T-helper 22 cell (primary cell): ENCODE measurements around the gene XXYLT1.

Source experiments
- DNase-seq: peaks from one replicate; pipeline ENCODE4 v3.0.0-alpha.2; 2020; ENCODE audit warnings: low read depth

The XXYLT1 gene

DNA sequence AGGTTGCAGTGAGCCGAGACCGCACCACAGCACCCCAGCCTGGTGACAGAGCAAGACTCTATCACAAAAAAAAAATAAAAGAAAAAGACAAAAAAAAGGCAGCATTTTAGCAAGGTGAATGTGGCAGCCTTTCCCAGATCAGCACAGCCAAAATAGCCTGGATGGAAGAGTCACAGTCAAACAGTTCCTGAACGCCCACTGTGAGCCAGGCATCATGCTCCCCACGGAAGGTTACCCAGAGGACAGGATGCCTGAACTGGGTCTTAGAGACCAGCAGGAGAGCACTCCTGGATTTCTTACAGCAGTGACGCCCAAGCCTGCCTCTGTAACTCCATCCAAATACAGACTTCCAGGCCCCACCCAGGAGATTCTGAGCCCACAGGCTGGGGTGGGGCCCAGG lies 4.5 kb downstream of the XXYLT1 start:
- DNase-seq = no peak

- DNase-seq = no peak
Measured at GRCh38 chr3:195265363-195265976, 5.5 kb downstream of the XXYLT1 start.

DNA sequence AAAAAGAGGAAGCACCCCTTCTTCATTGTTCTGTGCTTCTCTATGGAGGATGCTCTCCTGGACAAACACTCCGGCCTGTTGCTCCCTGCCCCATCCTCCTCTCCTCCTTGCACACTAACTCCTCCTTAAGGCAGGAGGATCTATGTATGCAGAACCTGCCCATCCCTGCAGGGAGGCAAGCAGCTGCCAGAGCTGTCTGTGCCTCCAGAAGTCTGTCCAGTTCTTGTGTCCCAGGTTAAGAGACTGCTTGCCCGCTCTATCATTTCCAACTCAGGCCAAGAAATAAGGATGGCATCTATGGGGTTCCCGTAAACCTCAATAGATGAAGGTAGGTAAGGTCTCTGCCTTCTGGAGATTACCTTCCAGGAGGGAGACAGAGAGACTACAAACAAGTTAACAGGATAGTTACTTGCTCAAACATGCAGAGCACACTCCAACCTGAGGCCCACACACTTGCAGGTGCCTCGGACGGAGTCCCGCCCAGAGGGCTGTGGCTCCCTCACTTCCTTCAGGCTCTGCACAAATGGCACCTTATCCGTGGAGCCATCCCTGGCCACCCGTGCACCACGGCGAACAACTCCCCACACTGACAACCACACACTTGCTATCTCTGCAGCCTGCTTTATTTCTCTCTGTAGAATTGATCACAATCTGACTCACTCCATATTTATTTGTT lies 6.9 kb downstream of the XXYLT1 start:
- no peak for DNase-seq

DNA sequence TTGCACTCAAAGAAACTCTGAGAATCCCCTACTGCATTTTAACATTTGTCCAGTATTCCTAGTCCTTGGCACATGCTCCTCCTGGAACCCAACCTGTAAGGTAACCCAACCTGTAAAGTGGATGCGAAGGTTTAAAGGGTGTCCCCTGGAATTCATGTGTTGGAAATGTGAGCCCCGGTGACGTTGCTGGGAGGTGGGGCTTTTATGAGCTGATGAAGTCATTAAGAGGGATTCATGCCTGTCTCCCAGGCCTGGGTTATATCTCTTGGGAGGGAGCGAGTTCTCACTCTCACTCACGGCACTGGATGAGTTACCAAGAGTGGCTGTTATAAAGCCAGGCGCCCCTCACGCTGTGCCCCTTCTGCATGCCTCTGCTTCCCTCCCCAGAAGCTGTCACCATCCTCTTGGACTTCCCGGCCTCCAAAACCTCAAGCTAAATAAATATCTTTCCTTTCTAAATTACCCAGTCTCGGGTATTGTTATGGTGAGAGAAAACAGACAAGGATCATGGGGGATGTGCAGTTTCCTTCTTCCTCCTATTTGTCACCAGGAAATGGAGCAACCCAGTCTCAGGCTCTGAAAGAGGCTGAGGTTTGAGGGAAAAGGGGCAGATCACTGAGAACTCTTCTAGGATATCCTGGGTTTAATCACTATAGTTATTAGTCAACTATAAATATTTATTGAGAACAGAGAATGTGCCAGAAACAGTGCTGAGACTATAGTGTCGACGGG lies 7.6 kb downstream of the XXYLT1 start:
- no peak for DNase-seq

DNA sequence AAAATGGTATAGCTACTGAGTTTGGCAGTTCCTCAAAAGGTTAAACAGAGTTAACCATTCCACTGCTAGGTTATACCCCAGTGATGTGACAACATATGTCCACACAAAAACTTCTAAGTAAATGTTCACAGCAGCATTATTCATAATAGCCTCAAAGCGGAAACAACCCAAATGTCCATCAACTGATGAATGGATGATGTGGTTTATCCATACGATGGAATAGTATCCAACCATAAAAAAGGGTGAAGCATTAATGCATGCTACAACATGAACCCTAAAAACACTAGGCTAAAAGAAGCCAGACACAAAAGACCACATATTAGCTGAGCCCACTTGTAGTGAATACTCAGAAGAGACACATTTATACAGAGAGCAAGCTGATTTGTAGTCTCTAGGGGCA lies 9.0 kb downstream of the XXYLT1 start:
- DNase-seq = no peak

DNA sequence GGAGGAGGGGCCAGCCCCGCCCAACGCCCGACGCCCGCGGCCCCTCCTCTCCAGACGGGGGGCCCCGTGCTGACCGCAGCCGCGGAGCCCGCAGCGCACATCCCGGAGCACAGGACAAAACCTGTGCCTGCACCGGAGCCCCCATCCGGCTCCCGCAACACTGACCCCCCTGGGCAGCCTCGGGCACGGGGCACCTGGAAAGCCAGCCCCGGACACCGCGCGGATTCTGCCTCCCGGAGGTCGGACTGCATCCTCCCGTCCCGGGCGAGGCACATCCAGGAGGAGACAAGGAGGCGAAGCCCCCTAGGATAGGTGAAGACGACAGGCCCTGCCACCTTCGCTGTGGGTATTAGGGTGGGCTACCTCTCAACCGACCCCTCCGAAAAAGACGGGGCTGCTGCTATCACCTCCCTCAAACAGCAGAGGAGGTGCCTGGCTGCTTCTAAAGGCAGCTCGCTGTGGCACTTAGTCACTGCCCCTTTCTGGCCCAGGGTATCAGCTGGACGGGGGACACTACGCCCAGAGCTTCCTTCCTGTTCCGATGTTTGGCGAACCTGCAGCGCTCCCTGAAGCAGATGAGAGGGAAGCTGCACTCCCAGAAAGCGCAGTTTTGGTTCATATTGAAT lies 10.6 kb downstream of the XXYLT1 start:
- DNase-seq = no peak

GRCh38 chr3:195259475-195260279 lies 11.3 kb downstream of the XXYLT1 start:
- DNase-seq = peak; percentile 89

- DNase-seq = no peak
Measured at GRCh38 chr3:195259154-195259474, 11.8 kb downstream of the XXYLT1 start.

DNA sequence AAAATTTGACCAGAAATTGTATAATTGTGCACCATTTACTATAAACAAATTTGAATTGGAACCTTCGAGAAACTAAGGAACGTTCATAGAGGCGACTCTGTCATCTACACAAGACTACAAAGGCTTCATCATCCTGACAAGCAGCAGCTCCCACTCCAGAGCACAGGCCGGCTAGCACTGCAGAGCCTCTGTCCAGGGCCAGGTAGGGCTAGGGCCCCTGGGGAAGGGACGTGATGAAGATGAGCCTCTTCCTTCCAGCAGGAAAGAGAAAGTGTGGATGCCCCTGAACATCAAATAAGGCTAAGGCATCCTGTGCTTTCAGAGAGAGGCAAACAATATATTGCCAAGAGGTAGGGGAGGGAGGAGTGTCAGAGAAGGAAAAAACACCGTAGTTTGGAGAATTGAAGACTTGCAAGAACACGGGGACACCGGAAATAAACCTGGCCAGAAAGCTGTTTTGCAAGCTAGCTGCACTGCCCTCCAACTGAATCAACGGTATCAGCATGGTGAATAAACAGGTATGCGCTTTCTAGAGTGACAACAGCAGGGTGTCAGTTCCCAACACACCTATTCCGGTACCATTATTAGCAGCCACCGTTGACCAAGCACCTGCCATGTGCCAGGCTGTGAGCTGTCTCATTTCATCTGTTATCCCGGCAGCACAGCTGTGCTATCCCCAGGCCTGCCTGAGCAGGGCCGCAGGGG lies 12.4 kb downstream of the XXYLT1 start:
- DNase-seq = no peak

DNA sequence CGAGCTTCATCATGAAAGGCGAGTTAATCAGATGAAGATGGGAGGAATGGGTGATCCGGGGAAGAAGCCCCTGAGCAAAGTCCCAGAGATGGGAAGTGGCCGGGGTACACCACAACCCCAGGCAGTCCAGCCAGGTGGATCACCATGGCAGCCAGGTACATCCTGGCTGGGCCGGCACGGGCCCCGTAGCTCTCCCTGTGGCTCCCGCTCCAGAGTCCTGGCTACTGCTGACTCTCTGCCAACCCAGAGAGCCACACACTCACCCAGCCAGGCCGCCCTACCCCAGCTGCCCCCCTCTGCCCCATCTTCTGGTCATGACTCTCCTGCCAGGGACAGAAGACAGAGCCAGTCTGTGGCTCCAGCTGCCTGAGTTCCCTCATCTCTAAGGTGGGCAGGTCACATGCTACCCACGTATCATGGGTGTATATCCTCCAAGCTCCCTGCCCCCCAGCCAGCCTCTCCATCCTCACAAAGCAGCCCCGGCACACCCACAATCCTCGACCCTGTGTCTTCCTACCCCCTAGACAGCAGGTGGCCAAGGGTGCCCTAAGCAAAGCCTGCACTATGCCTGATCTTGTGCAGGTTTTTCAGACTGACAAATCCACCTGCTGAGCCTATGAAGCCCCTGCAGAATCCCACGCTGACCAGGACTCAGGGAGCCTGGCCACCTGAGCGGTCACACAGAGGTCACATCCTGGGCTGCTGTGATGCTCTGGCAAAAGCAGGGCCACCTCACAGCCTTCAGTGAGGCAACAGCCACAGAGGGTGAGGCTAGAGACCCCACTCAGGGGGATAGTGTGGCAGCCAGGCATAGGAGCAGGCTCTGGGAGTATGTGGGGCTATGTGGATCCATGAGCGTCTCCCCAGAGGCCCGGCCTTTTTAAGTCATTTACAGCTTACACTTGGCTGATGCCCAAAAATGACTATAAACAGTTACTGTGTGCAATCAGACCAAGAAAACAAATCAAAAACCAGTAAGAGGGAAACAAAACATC lies 13.2 kb downstream of the XXYLT1 start:
- no peak for DNase-seq

- no peak for DNase-seq
Measured at GRCh38 chr3:195256639-195257453, 14.1 kb downstream of the XXYLT1 start.

GRCh38 chr3:195255571-195256501 lies 15.1 kb downstream of the XXYLT1 start:
- no peak for DNase-seq

- DNase-seq = no peak
Measured at GRCh38 chr3:195255176-195255500, 15.8 kb downstream of the XXYLT1 start.

GRCh38 chr3:195254454-195255175 lies 16.3 kb downstream of the XXYLT1 start:
- no peak for DNase-seq

- DNase-seq = no peak
Measured at GRCh38 chr3:195253923-195254432, 17.0 kb downstream of the XXYLT1 start.

- no peak for DNase-seq
Measured at GRCh38 chr3:195251336-195252065, 19.5 kb downstream of the XXYLT1 start.
